Measurements from ENCODE around the gene NKAIN4. TPM values are rescaled to one million over a fixed set of nuclear protein-coding genes. Genes with fewer than 3 reads are reported as not detected.

NKAIN4 gene
- not detected for total RNA-seq

DNA sequence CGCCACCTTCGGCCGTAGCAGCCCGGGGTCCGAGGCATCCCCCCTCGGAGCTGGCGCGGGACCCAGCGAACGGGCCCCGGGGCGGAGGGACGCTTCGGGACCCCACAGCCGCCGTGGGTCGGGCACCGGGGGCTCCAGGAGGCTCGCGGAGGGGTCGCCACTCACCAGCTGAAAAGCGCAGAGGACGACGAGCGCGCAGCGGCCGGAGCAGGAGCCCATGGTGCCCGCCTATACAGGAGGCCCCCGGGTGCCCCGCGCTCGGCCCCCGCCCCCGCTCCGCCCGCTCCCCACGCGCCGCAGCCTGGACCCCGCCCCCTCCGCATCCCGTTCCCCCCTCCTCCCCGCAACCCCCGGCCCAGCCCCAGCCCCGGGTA is at the start of gene NKAIN4:
Gene NKAIN4 (minus strand): TSS at position 232 of the 374 bp plus-strand sequence. CDS start 13 bp downstream, at position 219.
- Mint-ChIP-seq H3K36me3 (ENCODE audit: low read depth) (no peaks in the 10 kb centered on the region), H3K4me3 (no peak within 1 kb of the TSS), H3K27ac (no peak within 1 kb of the TSS), H3K4me1 (ENCODE audit: low read depth) (peaks cover 4% of the 10 kb centered on the region), H3K27me3 (peaks cover 36% of the 10 kb centered on the region), H3K9me3 (no peaks in the 10 kb centered on the region)
- ChIA-PET CTCF (interaction anchor here (1.1 to 1.9 kb wide), 3 partner anchors 19 to 31 kb away, joined by 4 to 6 read pairs (median 6); partner anchors contain the start of gene BIRC7), POLR2A (interaction anchor here (0.6 kb wide), 1 partner anchor 108 kb away, joined by 3 read pairs; no protein-coding TSS in a partner anchor)
- DNase-seq: no peak
- TF ChIP-seq, protein P1, sequence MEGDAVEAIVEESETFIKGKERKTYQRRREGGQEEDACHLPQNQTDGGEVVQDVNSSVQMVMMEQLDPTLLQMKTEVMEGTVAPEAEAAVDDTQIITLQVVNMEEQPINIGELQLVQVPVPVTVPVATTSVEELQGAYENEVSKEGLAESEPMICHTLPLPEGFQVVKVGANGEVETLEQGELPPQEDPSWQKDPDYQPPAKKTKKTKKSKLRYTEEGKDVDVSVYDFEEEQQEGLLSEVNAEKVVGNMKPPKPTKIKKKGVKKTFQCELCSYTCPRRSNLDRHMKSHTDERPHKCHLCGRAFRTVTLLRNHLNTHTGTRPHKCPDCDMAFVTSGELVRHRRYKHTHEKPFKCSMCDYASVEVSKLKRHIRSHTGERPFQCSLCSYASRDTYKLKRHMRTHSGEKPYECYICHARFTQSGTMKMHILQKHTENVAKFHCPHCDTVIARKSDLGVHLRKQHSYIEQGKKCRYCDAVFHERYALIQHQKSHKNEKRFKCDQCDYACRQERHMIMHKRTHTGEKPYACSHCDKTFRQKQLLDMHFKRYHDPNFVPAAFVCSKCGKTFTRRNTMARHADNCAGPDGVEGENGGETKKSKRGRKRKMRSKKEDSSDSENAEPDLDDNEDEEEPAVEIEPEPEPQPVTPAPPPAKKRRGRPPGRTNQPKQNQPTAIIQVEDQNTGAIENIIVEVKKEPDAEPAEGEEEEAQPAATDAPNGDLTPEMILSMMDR (IDR thresholded peaks at IDR 0.05): no peak
- no peak for ATAC-seq
- intact Hi-C loops (cut with micrococcal nuclease): no loop called here

DNA sequence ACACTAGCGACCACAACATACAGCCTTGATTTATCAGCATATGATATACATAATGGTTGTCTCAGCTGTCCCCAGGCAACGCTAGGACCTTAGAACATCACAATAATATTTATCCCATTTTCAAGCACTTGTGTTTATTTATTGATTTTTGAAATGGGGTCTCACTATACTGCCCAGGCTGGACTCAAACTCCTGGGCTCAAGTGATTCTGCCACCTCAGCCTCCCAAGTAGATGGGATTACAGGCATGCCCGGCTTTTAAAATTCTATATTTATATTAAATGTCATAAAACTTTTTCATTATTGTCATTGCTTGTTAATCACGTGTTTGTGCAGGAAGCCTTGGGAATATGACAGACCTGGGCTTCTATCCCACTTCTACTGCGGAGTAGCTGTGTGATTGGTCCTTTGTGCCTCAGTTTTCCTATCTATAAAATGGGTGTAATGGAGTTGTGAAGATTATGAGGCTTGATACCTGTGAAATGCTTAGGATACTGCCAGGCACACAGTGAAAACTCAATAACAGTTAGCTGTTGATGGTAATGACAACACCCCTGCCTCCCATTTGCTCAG is 48.9 kb upstream of the NKAIN4 start:
- ATAC-seq (no peak), DNase-seq (no peak)
- TF ChIP-seq, protein P1 (IDR thresholded peaks at IDR 0.05): no peak
- intact Hi-C loops (cut with micrococcal nuclease): no loop called here
- ChIA-PET CTCF (no interaction called here), POLR2A (no interaction called here)
- no peaks in the 10 kb centered on the region for H3K4me1 Mint-ChIP-seq (ENCODE audit: low read depth)
- H3K36me3 Mint-ChIP-seq (ENCODE audit: low read depth): no peaks in the 10 kb centered on the region
- H3K27ac Mint-ChIP-seq: no peak overlapping the region
- H3K9me3 Mint-ChIP-seq: peaks cover 10% of the 10 kb centered on the region
- H3K4me3 Mint-ChIP-seq: no peak overlapping the region
- peaks cover 14% of the 10 kb centered on the region for H3K27me3 Mint-ChIP-seq

DNA sequence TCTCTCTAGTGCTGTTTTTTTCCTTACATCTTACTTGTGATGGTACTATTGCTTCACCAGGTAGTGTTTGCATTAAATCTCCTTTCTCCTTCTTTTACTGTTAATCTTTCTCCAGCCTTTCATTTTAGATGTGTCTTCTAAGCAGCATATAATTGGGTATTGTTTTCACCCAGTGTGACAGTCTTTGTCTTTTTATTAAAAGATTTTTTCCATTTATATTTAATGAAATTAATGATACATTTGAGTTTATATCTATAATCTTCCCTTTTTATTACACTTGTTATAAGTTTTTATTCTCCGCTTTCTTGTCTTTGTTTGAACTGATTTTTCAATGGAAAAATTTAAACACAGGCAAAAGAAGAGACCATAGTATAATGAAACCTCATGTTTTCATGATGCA is 47.4 kb upstream of the NKAIN4 start:
- ChIA-PET POLR2A (interaction anchor here (1.0 kb wide), 1 partner anchor 10 kb away, joined by 4 read pairs; no protein-coding TSS in a partner anchor), CTCF (interaction anchor here (1.2 kb wide), 1 partner anchor 11 kb away, joined by 4 read pairs; no protein-coding TSS in a partner anchor)
- no peak overlapping the region for H3K27ac Mint-ChIP-seq
- intact Hi-C loops (cut with micrococcal nuclease): no loop called here
- H3K36me3 Mint-ChIP-seq (ENCODE audit: low read depth): no peaks in the 10 kb centered on the region
- DNase-seq: no peak
- ATAC-seq: no peak
- H3K27me3 Mint-ChIP-seq: peaks cover 17% of the 10 kb centered on the region
- H3K4me1 Mint-ChIP-seq (ENCODE audit: low read depth): no peaks in the 10 kb centered on the region
- TF ChIP-seq, protein P1 (IDR thresholded peaks at IDR 0.05): no peak
- H3K4me3 Mint-ChIP-seq: no peak overlapping the region
- peaks cover 10% of the 10 kb centered on the region for H3K9me3 Mint-ChIP-seq

DNA sequence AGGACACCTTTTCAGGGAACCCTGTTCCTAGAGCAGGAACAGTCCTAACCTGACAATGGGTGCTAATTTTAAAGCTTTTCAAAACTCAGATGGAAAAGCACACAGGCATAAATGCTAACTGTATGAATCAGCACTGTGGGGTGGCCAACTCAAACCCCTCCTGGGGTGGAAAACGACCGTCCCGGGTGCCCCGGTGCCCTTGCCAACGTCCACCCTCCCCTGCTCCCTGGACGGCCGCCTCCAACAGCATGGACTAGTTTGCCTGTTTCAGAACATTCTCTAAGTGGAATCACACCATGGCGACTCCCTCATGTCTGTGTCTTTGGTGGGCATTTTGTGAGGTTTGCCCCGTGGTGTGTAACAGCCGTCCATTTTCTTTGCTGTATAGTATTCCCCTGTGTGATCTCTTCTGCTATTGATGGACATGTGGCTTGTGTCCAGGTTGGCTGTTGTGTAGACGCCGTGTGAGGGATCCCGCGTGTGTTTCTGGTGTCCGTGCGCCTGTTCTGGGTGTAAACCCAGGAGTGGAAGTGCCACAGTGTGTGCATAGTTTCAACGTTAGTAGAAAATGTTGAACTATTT is 44.6 kb upstream of the NKAIN4 start:
- TF ChIP-seq, protein P1 (IDR thresholded peaks at IDR 0.05): no peak
- peaks cover 10% of the 10 kb centered on the region for H3K9me3 Mint-ChIP-seq
- no peaks in the 10 kb centered on the region for H3K36me3 Mint-ChIP-seq (ENCODE audit: low read depth)
- no peak for ATAC-seq
- no peak for DNase-seq
- POLR2A ChIA-PET: no interaction called here
- intact Hi-C loops (cut with micrococcal nuclease): no loop called here
- CTCF ChIA-PET: interaction anchor here (0.7 kb wide), 1 partner anchor 75 kb away, joined by 3 read pairs; no protein-coding TSS in a partner anchor
- no peak overlapping the region for H3K4me3 Mint-ChIP-seq
- no peak overlapping the region for H3K27ac Mint-ChIP-seq
- H3K27me3 Mint-ChIP-seq: peaks cover 14% of the 10 kb centered on the region
- peaks cover 2% of the 10 kb centered on the region for H3K4me1 Mint-ChIP-seq (ENCODE audit: low read depth)
